Measurements from ENCODE around the gene NDUFAF8.
"Not testable (repeated sequence)": the region's sequence is repeated elsewhere in the genome, so short reads cannot be mapped to it uniquely, and the experiment has no call there.

NDUFAF8 gene

DNA sequence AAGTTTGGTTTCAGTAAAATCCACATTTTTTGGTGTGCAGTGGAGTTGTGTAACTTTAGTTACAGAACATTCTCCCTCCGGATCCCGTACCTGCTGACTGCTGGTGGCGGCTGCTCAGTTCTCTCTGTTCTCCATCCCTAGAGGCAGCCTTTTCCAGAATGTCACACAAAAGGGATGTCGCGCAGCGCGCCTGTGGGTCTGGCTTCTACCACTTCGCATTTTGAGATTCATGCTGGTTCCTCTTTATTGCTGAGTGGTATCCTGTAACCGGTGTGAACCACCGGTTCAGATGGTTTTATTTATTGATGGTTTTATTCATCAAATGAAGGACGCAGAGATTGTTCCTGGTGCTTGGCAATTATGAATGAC, 15.4 kb upstream of the NDUFAF8 start:
- no peak for DNase-seq

DNA sequence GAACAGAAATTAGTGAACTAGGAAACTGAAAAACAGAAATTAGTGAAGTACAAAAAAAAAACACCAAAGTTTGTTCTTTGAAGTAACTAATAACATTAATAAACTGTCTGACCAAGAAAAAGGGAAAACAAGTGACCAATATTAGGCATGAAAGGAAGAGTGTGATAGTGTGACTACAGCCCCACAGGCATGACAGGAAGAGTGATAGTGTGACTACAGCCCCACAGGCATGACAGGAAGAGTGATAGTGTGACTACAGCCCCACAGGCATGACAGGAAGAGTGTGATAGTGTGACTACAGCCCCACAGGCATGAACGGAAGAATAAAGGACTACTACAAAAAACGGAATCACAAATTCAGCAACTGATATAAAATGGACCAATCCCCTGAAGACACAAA, 11.5 kb upstream of the NDUFAF8 start:
- not testable (repeated sequence) for DNase-seq

DNA sequence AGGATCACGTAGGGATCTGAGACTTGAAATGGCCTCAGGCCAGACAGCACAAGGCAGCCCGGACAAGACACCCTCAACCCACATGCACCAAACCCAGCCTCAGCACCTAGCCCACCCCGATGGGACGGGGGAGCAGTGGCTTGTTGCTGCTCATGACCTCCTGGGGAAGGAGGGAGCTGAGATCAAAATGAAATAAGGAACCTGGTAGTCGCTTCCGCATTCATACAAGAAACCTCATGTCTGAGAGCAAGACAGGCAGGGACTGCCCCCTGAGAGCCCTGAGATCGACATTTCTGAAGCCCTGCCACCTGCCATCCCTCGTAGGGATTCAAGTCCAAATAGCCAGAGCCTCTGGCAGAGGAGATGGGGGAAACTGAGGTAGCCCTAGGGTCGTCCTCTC, 10.7 kb upstream of the NDUFAF8 start:
- no peak for DNase-seq

DNA sequence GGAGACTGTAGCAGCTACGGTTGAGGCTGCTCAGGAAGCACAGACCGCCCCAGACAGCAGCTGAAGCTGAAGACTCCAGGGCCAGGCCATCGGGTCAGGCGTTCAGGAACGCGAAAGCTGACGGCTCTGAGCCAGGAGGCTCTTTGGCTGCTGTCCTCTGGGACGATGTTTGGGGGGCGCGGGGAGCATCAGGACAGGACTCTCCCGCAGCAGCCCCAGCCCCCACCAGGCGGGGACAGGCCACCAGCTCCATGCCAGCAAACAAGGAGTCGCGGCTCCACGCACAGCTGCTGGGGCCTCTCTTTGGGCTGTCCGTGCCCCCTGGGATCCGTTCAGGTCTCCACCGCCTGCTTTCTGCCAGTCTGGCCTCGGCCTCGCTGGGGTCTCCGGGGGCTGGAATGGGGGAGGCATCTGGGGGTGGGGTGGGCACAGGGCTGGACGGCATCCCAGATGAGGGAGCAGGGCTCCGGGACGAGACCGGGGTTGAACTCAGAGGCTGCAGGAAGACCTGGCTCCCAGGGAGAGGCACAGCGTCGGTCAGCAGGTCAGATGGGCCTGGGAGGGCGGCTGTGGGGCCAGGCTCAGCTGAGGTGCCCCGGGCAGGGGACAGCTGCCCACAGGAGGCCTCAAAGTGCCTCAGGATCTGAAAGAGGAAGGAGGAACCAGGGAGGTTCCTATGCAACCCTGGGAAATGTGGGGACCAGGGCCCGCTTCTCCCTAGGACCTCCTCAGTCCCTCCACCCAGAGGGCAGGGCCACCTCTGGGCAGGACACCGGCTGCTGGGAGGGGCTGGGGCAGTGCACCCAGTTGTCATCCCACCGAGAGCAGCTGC, 10.1 kb upstream of the NDUFAF8 start:
- no peak for DNase-seq

DNA sequence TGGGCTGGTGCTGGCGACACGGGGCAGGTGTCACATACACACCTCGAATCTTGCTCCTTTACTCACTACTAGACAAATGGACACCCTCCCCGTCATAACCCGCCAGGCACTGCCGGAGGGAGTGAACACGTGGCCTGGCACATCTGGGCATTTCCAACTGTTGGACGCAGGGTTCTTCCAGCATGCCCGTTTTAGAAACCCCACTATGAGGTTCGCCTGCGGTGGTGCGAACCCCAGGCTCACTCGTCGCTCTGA, 9.5 kb upstream of the NDUFAF8 start:
- DNase-seq, result no peak

DNA sequence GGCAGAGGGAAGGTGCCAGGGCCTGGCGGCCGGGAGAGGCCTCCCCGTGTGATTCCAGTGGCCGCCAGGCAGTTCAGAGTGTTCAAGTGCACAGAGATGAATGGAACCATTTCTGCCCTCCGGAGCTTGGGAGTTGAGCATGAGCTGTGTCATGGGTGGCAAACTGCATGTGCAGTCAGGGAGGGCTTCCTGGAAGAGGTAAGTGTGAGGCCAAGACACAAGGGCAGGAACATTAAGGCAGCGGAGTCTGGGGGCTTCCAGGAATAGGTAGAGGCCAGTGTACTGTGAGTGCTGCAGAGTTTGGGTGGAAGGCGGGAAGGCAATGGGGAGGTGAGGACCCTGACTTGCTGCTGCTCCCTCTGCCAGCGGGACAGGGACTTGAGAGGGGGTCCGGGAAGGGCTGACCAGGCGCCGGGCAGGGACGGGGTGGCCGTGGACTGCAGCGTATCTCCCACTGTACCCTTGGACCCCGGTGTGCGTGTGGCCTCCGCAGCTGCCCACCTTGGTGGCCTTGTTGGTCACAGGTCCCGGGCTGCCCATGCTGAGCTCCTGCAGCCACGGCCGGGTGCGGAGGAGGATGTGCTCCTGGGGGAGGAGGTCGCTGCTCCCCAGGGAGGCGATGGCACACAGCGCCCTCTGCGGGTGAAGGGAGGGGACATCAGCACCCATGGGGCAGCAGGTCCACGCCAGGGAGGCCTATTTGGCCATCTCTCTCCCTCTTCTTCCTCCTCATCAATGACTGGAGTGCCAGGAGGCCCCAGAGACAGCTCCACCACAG, 8.9 kb upstream of the NDUFAF8 start:
- DNase-seq, result no peak

DNA sequence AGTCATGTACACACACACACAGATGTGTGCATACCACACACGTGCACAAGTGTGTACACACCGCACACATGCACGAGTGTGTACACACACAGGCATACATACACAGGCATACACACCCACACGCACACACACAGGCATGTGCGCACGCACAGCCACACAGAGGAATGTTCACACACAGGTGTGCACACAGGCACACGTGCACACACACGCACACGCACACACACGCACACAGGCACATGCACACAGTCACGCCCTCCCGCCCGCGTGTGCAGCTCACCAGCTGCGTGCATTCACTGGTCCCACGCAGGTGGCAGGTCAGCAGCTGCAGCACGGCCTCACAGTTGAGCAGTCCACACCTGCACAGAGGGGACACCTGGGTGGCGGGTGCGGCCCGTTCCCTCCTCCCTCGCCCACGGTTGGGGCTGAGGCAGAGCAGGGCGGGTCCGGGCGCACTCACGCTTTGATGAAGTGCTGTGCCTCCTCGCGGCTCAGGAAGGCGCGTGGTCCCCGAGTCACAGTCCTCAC, 7.9 kb upstream of the NDUFAF8 start:
- no peak for DNase-seq

DNA sequence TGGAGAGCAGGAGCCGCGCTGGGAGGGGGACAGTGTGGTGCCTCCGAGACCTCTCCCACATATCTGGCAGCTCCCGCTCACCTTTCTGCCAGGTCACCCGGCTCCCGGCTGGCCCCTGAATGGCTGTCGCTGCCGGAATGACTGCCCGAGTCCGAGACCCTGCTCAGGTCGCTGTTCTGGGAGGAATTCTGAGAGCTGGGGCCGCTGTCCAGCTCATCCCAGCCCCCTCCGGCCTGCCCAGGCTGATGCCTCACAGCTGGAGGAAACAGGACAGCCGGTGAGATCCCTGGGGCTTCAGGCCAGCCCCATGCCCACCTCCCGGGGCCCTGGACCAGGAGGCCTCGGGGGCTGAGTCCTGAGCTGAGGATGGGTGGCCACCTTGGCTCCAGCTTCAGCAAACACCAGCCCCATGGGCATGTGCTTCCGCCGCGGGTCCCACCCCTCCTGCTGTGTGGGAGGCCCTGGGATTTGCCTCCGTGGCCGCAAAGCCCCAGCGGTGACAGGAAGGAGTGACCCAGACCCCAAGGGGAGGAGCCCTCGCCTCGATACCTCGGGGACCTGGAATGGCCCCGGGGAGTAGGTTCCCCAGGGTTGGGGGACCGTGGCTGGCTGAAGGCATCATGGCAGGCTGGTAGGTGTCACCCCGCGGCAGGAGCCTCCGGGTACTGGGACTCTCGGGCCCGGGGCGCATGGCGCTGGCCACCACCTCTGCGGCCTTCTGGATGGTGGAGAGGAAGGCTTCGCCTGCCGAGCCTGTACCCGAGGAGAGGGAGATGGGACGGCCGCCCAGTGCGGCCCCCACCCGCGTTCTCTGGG, 7.1 kb upstream of the NDUFAF8 start:
- DNase-seq, result no peak

DNA sequence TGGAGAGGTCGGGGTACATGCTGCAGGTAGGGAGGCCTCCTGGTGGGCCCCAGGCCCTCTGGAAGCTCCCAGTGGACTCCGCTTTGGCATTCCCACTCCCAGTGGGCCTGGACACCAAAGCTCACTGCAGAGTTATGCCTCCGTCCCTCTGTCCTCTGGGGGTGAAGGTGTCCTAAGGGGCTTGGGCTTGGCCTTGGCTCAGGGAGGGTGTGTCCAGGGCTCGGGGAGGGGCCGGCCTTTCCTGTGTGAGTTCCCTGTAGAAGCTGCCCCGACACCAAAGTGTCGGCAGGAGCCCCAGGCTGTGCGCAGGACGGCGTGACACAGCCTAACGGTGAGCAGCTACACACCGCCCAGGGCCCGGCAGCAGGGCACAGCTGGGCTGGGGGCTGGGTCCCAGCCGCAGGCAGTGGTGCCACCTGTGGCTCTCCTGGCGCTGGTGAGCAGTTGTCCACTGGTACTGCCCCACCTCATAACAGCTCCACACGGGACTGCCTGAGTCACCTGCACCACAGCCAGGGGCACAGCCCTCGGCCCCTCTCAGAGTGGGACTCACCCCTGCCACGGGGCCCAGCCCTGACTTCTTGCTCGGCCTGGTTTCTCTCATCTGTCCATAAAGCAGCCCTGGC, 6.4 kb upstream of the NDUFAF8 start:
- DNase-seq, result no peak

DNA sequence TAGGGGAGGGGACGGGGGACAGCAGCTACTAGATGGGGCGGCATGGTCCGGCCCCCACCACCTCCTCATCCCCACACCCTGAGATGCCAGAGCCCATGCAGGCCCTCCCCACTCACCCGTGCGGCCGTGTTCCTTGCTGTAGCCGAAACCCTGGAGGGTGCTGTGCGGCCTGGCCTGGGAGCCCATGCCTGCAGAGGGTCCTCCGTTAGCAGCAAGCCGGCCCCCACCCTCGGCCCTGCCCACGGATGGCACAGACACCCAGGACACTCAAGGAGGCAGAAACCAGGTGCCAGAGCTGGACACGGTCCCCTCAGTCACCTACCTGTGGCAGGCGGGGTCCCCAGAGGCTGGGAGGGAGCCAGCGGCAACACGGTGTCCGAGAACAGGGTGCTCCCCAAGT, 5.8 kb upstream of the NDUFAF8 start:
- DNase-seq, result no peak

DNA sequence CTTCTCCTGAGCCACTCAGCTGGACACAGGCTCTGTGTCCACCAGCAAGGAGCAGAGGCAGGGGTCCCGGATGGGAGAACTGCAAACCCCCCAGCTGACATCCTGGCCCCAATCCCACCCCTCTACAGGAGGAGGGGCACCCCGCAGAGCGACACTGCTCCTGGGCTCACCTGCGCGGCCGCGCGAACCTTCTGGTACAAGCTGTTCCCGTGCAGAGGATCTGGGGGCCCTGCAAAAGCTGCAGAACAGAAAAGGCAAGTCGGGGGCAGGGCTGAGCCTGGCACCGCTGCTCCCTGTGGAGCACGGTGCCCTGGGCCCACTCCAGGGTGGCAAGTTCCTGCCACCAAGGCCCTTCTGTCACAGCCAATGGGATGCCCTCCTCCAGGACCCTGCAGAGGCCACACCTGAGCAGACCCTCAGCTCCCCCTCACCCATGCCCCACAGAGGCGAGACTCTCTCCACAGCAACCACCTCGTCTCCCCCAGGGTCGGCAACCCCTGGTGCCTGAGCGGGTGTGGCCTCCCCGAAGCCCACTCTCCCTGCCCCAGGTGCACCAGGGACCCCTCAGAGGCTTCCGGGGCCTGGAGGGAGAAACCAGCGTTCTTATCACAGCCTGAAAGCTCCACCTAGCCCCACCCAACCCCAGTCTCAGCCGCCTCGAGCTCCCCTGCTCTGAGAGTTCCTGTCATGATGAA, 5.2 kb upstream of the NDUFAF8 start:
- no peak for DNase-seq

DNA sequence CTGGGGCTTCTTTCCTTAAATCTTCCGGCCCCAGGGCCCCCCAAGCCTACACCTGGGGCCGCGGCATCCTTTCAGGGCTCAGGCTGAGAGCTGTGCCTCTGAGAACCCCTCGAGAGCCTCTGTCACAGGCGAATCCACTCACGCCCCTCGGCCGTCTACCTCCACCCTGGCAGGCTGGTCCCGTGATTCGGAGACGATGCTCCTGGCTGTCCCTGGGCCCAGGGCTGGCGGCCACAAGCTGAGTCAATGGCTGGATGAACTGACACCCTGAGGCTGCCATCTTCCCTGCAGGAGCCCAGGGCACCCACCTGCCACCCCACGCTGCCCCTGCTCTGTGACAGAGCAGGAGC, 4.6 kb upstream of the NDUFAF8 start:
- no peak for DNase-seq

DNA sequence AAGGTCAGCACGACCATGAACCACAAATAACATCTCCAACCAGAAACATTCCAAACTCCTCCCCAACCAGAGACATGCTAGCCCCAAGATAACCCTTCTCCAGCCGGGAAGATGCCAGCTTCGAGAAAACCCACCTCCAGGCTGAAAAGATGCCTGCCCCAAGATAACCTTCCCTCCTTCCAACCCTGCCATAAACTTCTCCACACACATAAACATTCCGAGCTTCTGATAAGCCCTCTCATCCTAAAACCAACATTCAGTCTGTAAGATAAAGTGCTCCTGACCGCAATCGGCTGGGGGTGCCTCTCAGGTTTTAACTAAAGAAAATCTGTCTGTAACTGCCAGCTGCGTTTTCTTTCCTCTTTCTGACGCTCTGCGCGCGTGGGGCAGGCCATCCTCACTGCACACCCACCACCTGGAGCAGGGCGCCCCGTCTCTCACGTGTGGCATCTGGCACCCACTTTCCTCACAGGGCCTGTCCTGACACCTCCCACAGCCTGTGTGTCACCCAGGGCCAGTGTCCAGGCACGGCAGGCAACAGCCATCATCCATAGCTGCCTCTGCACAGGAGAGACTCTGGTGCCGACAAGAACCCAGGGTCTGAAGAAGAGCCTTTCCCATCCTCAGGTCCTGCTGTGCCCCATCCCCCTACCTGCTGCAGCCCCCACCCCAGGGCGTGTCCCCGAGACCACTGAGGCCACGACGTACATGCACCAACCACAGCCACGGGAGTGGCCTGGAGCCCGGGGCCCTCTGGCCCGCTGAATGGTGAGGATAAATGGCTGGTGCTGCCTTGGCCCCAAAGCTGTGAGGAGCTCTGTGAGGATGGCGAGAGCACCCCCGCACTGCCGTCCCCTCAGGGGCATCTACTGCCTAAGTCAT, 3.9 kb upstream of the NDUFAF8 start:
- DNase-seq, result no peak

DNA sequence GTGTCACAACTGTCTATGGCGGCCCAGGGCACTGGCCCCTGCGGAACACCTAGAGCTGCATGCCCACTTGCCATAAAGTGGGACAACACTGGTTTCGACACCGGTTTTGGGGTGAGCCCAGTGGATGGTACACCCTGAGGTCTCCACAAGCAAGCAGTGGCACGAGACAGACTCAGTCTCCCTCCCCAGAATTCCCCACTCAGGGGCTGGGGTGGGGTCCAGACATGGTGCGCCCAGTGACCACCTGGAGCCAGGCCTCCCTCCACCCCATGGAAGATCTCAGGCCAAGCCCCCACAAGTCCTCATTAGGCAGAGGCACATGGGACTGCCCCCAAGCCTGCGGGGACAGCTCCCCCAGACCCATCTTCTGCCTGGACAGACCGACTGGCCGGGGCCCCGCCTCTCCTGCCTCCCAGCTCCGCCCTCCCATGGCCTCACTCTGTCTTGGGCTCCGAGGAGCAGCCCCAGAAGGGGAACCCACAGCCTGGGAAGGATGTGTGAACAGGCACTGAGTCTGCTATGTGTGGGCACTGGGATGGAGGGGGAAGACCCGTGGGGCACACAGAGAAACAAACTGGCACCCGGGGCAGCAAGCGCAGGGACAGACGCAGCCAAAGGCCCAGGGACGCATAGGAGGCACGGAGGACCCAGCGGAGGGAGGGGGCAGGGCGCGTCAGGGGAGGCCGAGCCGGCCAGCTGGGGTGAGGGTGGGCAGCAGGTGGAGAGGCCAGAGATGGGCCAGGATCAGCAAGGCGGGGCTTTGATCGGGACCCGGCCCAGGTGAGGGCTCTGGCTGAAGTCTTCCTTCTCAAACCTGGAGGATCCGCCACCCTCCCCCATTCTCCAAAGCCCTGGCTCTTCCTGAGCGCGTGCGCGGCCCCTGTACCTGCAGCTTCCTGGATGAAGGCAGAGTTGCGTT, 3.0 kb upstream of the NDUFAF8 start:
- no peak for DNase-seq

DNA sequence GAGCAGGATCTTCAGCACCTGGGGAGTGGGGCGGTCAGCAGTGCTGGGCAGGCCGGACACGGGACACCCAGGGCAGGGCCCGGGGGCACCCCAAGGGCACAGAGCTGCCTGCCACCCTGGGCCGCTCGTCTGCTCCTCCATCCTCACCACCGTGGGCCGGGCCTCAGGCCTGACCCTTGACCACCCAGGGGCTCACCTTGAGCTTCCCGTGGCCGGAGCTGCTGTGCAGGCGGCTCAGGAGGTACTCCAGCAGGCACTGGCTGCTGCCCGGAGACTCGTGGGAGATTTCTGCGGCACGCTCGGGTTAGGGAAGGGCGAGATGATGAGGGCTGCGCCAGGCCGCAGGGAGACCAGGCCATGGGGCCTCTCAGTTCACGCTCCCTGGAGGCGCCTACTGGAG, 2.3 kb upstream of the NDUFAF8 start:
- DNase-seq, result no peak

DNA sequence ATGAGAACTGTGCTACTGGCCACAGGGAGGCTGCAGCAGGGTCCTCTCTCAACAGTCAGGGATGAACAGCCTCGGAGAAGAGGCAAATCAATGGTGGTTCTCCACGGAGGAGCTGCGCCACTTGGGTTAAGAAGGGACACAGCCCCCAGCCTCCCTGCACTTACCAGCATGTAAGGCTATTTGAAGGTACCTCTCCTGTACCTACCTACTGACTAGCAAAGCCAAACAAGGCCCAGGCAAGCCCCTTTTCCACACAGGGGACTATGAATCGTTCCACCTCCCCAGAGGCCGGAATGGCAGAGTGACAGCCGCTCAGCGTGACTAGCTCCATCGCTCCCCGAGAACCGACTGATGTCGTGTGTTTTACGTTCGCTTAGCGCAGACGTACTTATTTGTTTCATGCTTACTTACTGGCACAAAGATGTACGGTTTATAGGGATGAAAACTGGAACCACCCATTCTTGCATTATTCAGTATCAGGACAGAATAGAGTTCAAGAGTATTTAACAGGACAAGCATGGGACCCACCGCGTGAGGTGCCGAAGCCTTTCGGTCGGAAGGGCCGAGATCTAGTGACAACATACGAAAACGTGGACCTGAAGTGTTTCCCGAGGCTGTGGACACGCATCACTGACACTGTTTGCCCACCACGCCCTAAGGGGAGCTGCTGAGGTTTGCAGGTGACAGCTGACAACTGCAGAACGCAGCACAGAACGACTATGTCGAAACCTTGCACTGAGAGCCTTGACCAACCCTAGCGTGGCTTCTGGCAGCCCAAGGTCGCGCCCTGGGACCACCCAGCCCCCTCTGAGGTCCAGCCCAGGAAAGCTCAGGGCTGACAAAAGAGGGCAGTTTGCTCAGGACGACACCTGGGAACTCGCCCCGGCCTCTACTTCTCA, 1.3 kb upstream of the NDUFAF8 start:
- DNase-seq, result no peak

DNA sequence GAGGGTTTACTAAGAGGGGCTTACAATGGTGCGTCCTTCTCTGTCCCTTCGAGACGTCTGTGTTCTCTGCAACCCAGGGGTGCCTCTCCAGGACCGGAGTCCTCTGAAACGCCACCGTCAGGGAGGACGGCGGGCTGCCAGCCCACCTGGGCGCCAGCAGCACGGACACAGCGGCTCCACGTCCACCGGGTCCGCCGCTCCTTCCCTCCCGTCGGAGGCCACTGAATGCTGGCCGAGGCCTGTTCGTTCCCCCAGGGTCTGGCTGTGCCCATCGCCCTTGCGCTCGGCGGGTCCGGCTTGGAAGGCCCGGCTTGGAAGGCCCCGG, 666 bp upstream of the NDUFAF8 start:
- no peak for DNase-seq

DNA sequence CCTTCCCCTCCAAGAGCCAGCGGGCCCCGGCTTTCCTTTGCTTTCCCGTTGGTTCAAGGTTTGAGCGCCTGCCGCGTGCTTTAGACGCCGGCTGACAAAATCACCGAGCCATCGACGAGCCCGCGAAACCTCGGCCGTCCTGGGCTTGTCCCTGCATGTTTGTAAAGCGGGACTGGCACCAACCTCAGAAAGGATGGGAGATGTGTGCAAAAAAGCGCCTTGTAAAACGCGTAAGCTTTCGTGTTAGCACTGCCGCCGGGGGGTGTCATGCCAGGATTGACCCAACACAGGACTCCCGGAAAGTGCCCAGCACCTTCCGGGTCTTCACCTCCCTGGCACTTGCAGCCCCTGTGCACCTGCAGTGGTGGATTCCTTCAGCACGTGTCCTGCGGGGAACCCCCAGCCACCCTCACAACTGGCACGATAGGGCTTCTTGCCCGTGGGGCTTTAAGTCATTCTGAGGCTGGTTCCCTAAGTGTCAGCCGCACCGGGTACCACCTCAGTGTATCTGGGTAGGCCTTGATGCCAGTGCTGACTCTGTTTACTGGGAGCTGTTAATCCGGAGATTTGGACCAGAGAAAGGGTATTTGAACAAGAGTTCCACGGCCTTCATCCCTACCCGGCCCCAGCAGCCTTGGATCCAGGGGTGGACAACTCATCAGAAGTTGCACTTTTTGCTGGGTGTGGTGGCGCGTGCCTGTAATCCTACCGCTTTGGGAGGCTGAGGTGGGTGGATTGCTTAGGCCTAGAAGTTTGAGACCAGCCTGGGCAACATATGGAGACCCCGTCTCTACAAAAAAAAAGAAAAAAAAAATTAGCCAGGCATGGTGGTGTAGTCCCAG, 817 bp downstream of the NDUFAF8 start:
- no peak for DNase-seq

DNA sequence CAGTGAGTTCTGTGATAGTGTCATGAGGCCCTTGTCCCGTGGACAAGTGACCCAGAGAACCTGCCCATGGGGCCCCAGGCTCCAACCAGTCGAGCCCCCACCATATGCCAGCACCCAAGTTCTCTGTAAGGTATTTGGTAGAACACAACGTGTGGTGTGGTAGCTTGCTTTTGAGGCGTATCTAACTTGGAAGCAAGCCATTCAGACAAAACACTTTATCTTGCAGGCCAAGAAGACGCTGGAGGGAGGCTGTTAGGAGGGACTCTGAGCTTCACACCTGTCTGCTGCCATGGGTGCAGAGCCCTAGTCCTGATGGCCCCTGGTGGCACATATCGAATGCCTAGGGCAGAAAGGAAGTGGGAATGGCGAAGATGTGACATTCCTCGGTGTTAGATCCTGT, 1.6 kb downstream of the NDUFAF8 start:
- no peak for DNase-seq

All from kidney glomerular epithelial cell (primary cell).